Measurements from ENCODE around the gene RPE65. TPM values are rescaled to one million over a fixed set of nuclear protein-coding genes. Genes with fewer than 3 reads are reported as not detected.
"Not testable (repeated sequence)": the region's sequence is repeated elsewhere in the genome, so short reads cannot be mapped to it uniquely, and the experiment has no call there.

The RPE65 gene
- total RNA-seq, 4 donors from 2014 or later, result 3.5 TPM; not detected in 3

DNA sequence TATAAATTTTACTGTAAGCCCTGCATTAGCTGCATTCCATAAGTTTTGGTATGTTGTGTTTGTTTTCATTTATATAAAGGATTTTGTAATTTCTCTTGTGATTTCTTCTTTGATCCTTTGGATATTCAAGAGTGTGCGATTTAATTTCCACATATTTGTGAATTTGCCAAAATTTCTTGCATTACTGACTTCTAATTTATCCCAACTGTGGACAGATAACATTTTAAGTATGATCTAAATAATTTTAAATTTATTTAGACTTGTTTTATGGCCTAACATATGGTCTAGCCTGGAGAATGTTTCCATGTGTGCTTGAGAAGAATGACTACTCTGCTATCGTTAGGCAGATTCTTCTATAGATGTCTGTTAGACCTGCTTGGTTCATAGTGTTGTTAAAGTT is 23.2 kb downstream of the RPE65 start:
- peaks cover 0 to 3% of the 10 kb centered on the region in 2 donors for H3K36me3 ChIP-seq
- no peak overlapping the region for H3K27ac ChIP-seq
- no peaks in the 10 kb centered on the region for H3K9me3 ChIP-seq
- H3K4me1 ChIP-seq, result no peaks in the 10 kb centered on the region
- intact Hi-C loops (cut with DNase I; ENCODE audit: low total_unique reads), result no loop called here
- DNase-seq, result no peak
- no peak overlapping the region for H3K4me3 ChIP-seq
- no peaks in the 10 kb centered on the region for H3K27me3 ChIP-seq
- TF ChIP-seq CTCF (IDR thresholded peaks at IDR 0.05), result no peak
- no peak for TF ChIP-seq POLR2A (IDR thresholded peaks at IDR 0.05)

GRCh38 chr1:68421350-68421749 is 28.4 kb downstream of the RPE65 start:
- Histone ChIP-seq H3K27me3 (no peaks in the 10 kb centered on the region), H3K4me1 (no peaks in the 10 kb centered on the region), H3K9me3 (no peaks in the 10 kb centered on the region), H3K36me3 (peaks cover 0 to 3% of the 10 kb centered on the region in 2 donors), H3K4me3 (no peak overlapping the region), H3K27ac (no peak overlapping the region)
- no peak for TF ChIP-seq CTCF (IDR thresholded peaks at IDR 0.05)
- TF ChIP-seq POLR2A (IDR thresholded peaks at IDR 0.05), result no peak
- no peak for DNase-seq
- intact Hi-C loops (cut with DNase I; ENCODE audit: low total_unique reads), result no loop called here

GRCh38 chr1:68409426-68409825 is 40.3 kb downstream of the RPE65 start:
- TF ChIP-seq CTCF (IDR thresholded peaks at IDR 0.05) (no peak), POLR2A (IDR thresholded peaks at IDR 0.05) (no peak)
- intact Hi-C loops (cut with DNase I; ENCODE audit: low total_unique reads), result no loop called here
- Histone ChIP-seq H3K27ac (no peak overlapping the region), H3K4me3 (no peak overlapping the region), H3K27me3 (no peaks in the 10 kb centered on the region), H3K9me3 (no peaks in the 10 kb centered on the region), H3K4me1 (no peaks in the 10 kb centered on the region), H3K36me3 (no peaks in the 10 kb centered on the region)
- DNase-seq, result no peak

- DNase-seq, result no peak
- no peak overlapping the region for H3K27ac ChIP-seq
- no peaks in the 10 kb centered on the region for H3K4me1 ChIP-seq
- no peaks in the 10 kb centered on the region for H3K9me3 ChIP-seq
- intact Hi-C loops (cut with DNase I; ENCODE audit: low total_unique reads), result no loop called here
- TF ChIP-seq POLR2A (IDR thresholded peaks at IDR 0.05) (no peak), CTCF (IDR thresholded peaks at IDR 0.05) (no peak)
- no peaks in the 10 kb centered on the region for H3K36me3 ChIP-seq
- no peaks in the 10 kb centered on the region for H3K27me3 ChIP-seq
- no peak overlapping the region for H3K4me3 ChIP-seq
Measured at GRCh38 chr1:68401506-68401905, 48.2 kb downstream of the RPE65 start.

- H3K27ac ChIP-seq; intact Hi-C loops (cut with DNase I; ENCODE audit: low total_unique reads); H3K4me1 ChIP-seq; H3K36me3 ChIP-seq; DNase-seq; H3K27me3 ChIP-seq; H3K9me3 ChIP-seq; H3K4me3 ChIP-seq: not testable (repeated sequence)
Measured at GRCh38 chr1:68395575-68395974, 54.2 kb downstream of the RPE65 start.

DNA sequence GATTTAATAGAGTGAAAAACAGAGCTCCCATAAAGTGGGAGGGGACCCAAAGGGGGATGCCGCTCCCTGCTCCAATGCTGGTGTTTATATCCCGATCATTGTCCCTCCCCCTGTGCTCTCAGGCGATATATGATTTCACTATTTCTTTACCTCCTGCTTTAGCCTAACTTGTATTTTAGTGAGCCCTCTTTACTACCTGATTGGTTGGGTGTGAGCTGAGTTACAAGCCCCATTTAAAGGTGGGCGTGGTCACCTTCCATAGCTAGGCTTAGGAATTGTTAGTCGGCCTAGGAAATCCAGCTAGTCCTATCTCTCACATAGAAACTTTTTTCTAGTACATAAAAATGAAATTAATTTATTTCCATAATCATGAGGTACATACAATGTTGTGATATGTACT is 57.3 kb downstream of the RPE65 start:
- H3K27ac ChIP-seq; H3K4me1 ChIP-seq; intact Hi-C loops (cut with DNase I; ENCODE audit: low total_unique reads); H3K4me3 ChIP-seq; H3K9me3 ChIP-seq; H3K27me3 ChIP-seq; H3K36me3 ChIP-seq; DNase-seq: not testable (repeated sequence)

GRCh38 chr1:68385798-68386524 is 63.8 kb downstream of the RPE65 start:
- H3K36me3 ChIP-seq; H3K4me1 ChIP-seq; H3K27ac ChIP-seq; H3K9me3 ChIP-seq; DNase-seq; H3K27me3 ChIP-seq; H3K4me3 ChIP-seq; intact Hi-C loops (cut with DNase I; ENCODE audit: low total_unique reads): not testable (repeated sequence)
